T-helper 22 cell (primary cell): ENCODE measurements around the gene MAGEB1.

ENCODE experiments used
- DNase-seq: peaks from one replicate; pipeline ENCODE4 v3.0.0-alpha.2; 2020; ENCODE audit warnings: low read depth

The MAGEB1 gene

GRCh38 chrX:30296408-30297254 is 49.7 kb downstream of the MAGEB1 start:
- no peak for DNase-seq

- no peak for DNase-seq
These were observed 54.3 kb downstream of the MAGEB1 start for GRCh38 chrX:30301208-30301607.
